GM23338 (cell line): Measurements from ENCODE around the gene NEU4. TPM values are rescaled to one million over a fixed set of nuclear protein-coding genes. Genes with fewer than 3 reads are reported as not detected.

Source experiments
- ATAC-seq: fragments of 200-7000 bp; cut with Tn5 transposase; 3 replicates; pipeline ENCODE4 v1.9.1; 2020
- DNase-seq: peaks from one replicate; pipeline ENCODE4 v3.0.0-alpha.2; 2015; ENCODE audit warnings: low spot score
- H2AFZ ChIP-seq: fragments of 200-600 bp; sonication (generic); 2 replicates; pipeline ENCODE4 v1.8.0; 2016; ENCODE audit warnings: antibody characterized with exemption, mild to moderate bottlenecking, moderate library complexity
- H3F3A ChIP-seq: fragments of 200-600 bp; sonication (generic); replicated peaks from 2 replicates; pipeline ENCODE4 v1.8.0; 2017; ENCODE audit warnings: antibody characterized with exemption, mixed run types, low read depth
- H3K27ac ChIP-seq: fragments of 200-600 bp; sonication (generic); 2 replicates; pipeline ENCODE4 v1.6.1; 2016; ENCODE audit warnings: low read depth
- H3K27me3 ChIP-seq: fragments of 200-600 bp; sonication (generic); 2 replicates; pipeline ENCODE4 v1.8.0; 2016; ENCODE audit warnings: mild to moderate bottlenecking, mixed run types, moderate library complexity; ENCODE audit not compliant: insufficient read depth
- H3K36me3 ChIP-seq: fragments of 200-600 bp; sonication (generic); 2 replicates; pipeline ENCODE4 v1.8.0; 2016; ENCODE audit warnings: mild to moderate bottlenecking; ENCODE audit not compliant: insufficient read depth
- H3K4me1 ChIP-seq: fragments of 200-600 bp; sonication (generic); 2 replicates; pipeline ENCODE4 v1.8.0; 2016; ENCODE audit warnings: mild to moderate bottlenecking, moderate library complexity; ENCODE audit not compliant: insufficient read depth
- H3K4me2 ChIP-seq: fragments of 200-600 bp; sonication (generic); 2 replicates; pipeline ENCODE4 v1.7.1; 2017; ENCODE audit warnings: mixed run types
- H3K4me3 ChIP-seq: fragments of 200-600 bp; sonication (generic); 2 replicates; pipeline ENCODE4 v1.6.1; 2016; ENCODE audit warnings: mixed run types
- H3K79me2 ChIP-seq: fragments of 200-600 bp; sonication (generic); replicated peaks from 2 replicates; pipeline ENCODE4 v1.8.0; 2017; ENCODE audit warnings: mild to moderate bottlenecking; ENCODE audit not compliant: insufficient read depth
- H3K9me2 ChIP-seq: fragments of 200-600 bp; sonication (generic); 2 replicates; pipeline ENCODE4 v1.8.0; 2017; ENCODE audit not compliant: insufficient read depth
- H4K20me1 ChIP-seq: fragments of 200-600 bp; sonication (generic); replicated peaks from 2 replicates; pipeline ENCODE4 v1.8.0; 2017; ENCODE audit warnings: mild to moderate bottlenecking; ENCODE audit not compliant: insufficient read depth
- H3K27ac Mint-ChIP-seq: 2 replicates; pipeline ENCODE4 v1.8.0; 2020; ENCODE audit warnings: inconsistent platforms, mild to moderate bottlenecking, moderate library complexity, mixed read lengths
- H3K27me3 Mint-ChIP-seq: 3 replicates; pipeline ENCODE4 v1.8.0; 2022; ENCODE audit warnings: low read depth, mild to moderate bottlenecking, moderate library complexity, mixed read lengths, inconsistent platforms; ENCODE audit not compliant: insufficient read depth, poor library complexity
- H3K36me3 Mint-ChIP-seq: 3 replicates; pipeline ENCODE4 v1.8.0; 2021; ENCODE audit warnings: low read depth, mild to moderate bottlenecking, inconsistent platforms, moderate library complexity, mixed read lengths
- H3K4me1 Mint-ChIP-seq: 3 replicates; pipeline ENCODE4 v1.8.0; 2020; ENCODE audit warnings: mild to moderate bottlenecking, inconsistent platforms, mixed read lengths
- H3K4me3 Mint-ChIP-seq: 3 replicates; pipeline ENCODE4 v1.8.0; 2021; ENCODE audit warnings: moderate library complexity, mild to moderate bottlenecking, inconsistent platforms, mixed read lengths
- H3K9me3 Mint-ChIP-seq: 3 replicates; pipeline ENCODE4 v1.8.0; 2020; ENCODE audit warnings: moderate library complexity, mild to moderate bottlenecking, inconsistent platforms, mixed read lengths
- CREB1 ChIP-seq: fragments of 250-450 bp; sonication (Bioruptor Pico); IDR thresholded peaks from 2 replicates; pipeline ENCODE4 v1.5.0; 2020; ENCODE audit warnings: low read depth, mild to moderate bottlenecking, moderate library complexity
- CTCF ChIP-seq, 2 experiments: fragments of 200-600 bp in 1 of 2; sonication (generic) in 1 of 2; conservative IDR thresholded peaks; 2 replicates each; pipeline versions ENCODE4 v1.5.1 to v1.6.1; 2016 to 2017; ENCODE audit warnings: antibody characterized with exemption in 2 of 2, low read depth in 2 of 2, mild to moderate bottlenecking in 2 of 2, moderate library complexity in 1 of 2
- ETS1 ChIP-seq: IDR thresholded peaks from 2 replicates; pipeline ENCODE4 v1.6.1; 2016; ENCODE audit warnings: antibody characterized with exemption
- EZH2 ChIP-seq: fragments of 200-600 bp; sonication (generic); IDR thresholded peaks from one replicate; pipeline ENCODE4 v1.8.0; 2017; ENCODE audit warnings: antibody characterized with exemption, mild to moderate bottlenecking, low read depth; ENCODE audit not compliant: unreplicated experiment
- EZH2phosphoT487 ChIP-seq: fragments of 200-600 bp; sonication (generic); IDR thresholded peaks from one replicate; pipeline ENCODE4 v1.8.1; 2018; ENCODE audit warnings: antibody characterized with exemption; ENCODE audit not compliant: unreplicated experiment
- NANOG ChIP-seq: IDR thresholded peaks from 2 replicates; pipeline ENCODE4 v1.6.1; 2016; ENCODE audit warnings: antibody characterized with exemption, borderline replicate concordance
- POLR2AphosphoS5 ChIP-seq: IDR thresholded peaks from 2 replicates; pipeline ENCODE4 v1.6.1; 2016; ENCODE audit warnings: antibody characterized with exemption, low read depth
- REST ChIP-seq: IDR thresholded peaks from one replicate; pipeline ENCODE4 v1.6.1; 2018; ENCODE audit warnings: antibody characterized with exemption; ENCODE audit not compliant: unreplicated experiment
- STAT1 ChIP-seq: IDR thresholded peaks from one replicate; pipeline ENCODE4 v1.6.1; 2016; ENCODE audit warnings: antibody characterized with exemption; ENCODE audit not compliant: unreplicated experiment
- ZNF114 ChIP-seq: fragments of 250-450 bp; sonication (Bioruptor Pico); IDR thresholded peaks from 2 replicates; pipeline ENCODE4 v1.5.0; 2020; ENCODE audit warnings: mild to moderate bottlenecking, moderate library complexity
- ZNF331 ChIP-seq: fragments of 250-450 bp; sonication (Bioruptor Pico); IDR thresholded peaks from 2 replicates; pipeline ENCODE4 v1.5.0; 2020; ENCODE audit warnings: low read depth, mild to moderate bottlenecking, moderate library complexity
- ZNF462 ChIP-seq: fragments of 250-450 bp; sonication (Bioruptor Pico); IDR thresholded peaks from 2 replicates; pipeline ENCODE4 v1.5.0; 2020; ENCODE audit warnings: mild to moderate bottlenecking, moderate library complexity
- polyA plus RNA-seq: library from polyadenylated mRNA; unstranded; fragments of >200 nt; fragmentation: Nextera tagmentation; extraction: Ambion mirVana; gene quantifications from 2 replicates; pipeline ENCODE4 v1.2.1, GENCODE V29; 2016
- total RNA-seq: library from RNA; depleted of rRNA; stranded (reverse); fragments of >200 nt; shearing (Covaris generic); gene quantifications from 2 replicates; pipeline ENCODE4 v1.2.3, GENCODE V29; 2014

The NEU4 gene
- total and polyA plus RNA-seq, 2 experiments from 2014 or later, result 0.29 to 1.2 TPM

GRCh38 chr2:241774419-241775222, 34.4 kb upstream of the NEU4 start:
- DNase-seq (no peak), ATAC-seq (no peak)
- H3K9me3 Mint-ChIP-seq, result peaks cover 13% of the 10 kb centered on the region; the same call in 2 of the 3 replicates
- no peaks in the 10 kb centered on the region for H3F3A ChIP-seq
- no peak overlapping the region for H3K4me2 ChIP-seq
- peaks cover 12% of the 10 kb centered on the region for H3K27me3 Mint-ChIP-seq
- peaks cover 6% of the 10 kb centered on the region for H3K36me3 Mint-ChIP-seq
- H3K4me3 ChIP-seq, result no peak overlapping the region
- TF ChIP-seq ZNF114 (CRISPR knock-in tag) (no peak), CREB1 (CRISPR knock-in tag) (no peak), EZH2phosphoT487 (no peak), ETS1 (no peak), CTCF (conservative IDR thresholded peaks at IDR 0.05; ENCODE audit: low read depth in 2 of 2) (no peak), NANOG (no peak), EZH2 (no peak), ZNF462 (CRISPR knock-in tag) (no peak), ZNF331 (no peak), POLR2AphosphoS5 (no peak), REST (no peak), STAT1 (no peak)
- H2AFZ ChIP-seq, result no peak overlapping the region
- peaks cover 6% of the 10 kb centered on the region; the same call in 1 of the 2 replicates for H3K4me1 ChIP-seq
- no peaks in the 10 kb centered on the region for H4K20me1 ChIP-seq
- H3K27ac Mint-ChIP-seq, result no peak overlapping the region
- no peak overlapping the region for H3K4me3 Mint-ChIP-seq
- H3K36me3 ChIP-seq, result no peaks in the 10 kb centered on the region
- H3K79me2 ChIP-seq, result no peaks in the 10 kb centered on the region
- no peaks in the 10 kb centered on the region for H3K27me3 ChIP-seq
- H3K4me1 Mint-ChIP-seq, result peaks cover 29% of the 10 kb centered on the region
- no peaks in the 10 kb centered on the region for H3K9me2 ChIP-seq
- H3K27ac ChIP-seq, result no peak overlapping the region
